ACC112 (cell line): ENCODE measurements around the gene USF2.

ENCODE experiments used
- H2AFZ ChIP-seq: fragments of 200-600 bp; sonication (generic); one replicate; pipeline ENCODE4 v1.6.0; 2017; ENCODE audit warnings: antibody characterized with exemption, low read length; ENCODE audit not compliant: unreplicated experiment
- H3K27ac ChIP-seq: fragments of 200-600 bp; sonication (generic); 2 replicates; pipeline ENCODE4 v1.5.1; 2014; ENCODE audit warnings: low read depth, mild to moderate bottlenecking, antibody characterized with exemption, low read length, moderate library complexity
- H3K27me3 ChIP-seq: fragments of 200-600 bp; sonication (generic); 2 replicates; pipeline ENCODE4 v1.6.1; 2014; ENCODE audit warnings: mild to moderate bottlenecking, antibody characterized with exemption, low read length, moderate library complexity, mixed read lengths; ENCODE audit not compliant: insufficient read depth
- H3K36me3 ChIP-seq: fragments of 200-600 bp; sonication (generic); 2 replicates; pipeline ENCODE4 v1.6.1; 2016; ENCODE audit warnings: mild to moderate bottlenecking, antibody characterized with exemption, low read length, moderate library complexity, mixed read lengths; ENCODE audit not compliant: insufficient read depth
- H3K4me1 ChIP-seq: fragments of 200-600 bp; sonication (generic); one replicate; pipeline ENCODE4 v1.6.1; 2016; ENCODE audit warnings: low read length, mixed read lengths; ENCODE audit not compliant: insufficient read depth, unreplicated experiment, control insufficient read depth
- H3K4me3 ChIP-seq: fragments of 200-600 bp; sonication (generic); 2 replicates; pipeline ENCODE4 v1.5.1; 2014; ENCODE audit warnings: mild to moderate bottlenecking, low read depth, low read length
- H3K79me2 ChIP-seq: fragments of 200-600 bp; sonication (generic); one replicate; pipeline ENCODE4 v1.6.0; 2016; ENCODE audit warnings: low read length; ENCODE audit not compliant: control insufficient read depth, unreplicated experiment, insufficient read depth

The USF2 gene

DNA sequence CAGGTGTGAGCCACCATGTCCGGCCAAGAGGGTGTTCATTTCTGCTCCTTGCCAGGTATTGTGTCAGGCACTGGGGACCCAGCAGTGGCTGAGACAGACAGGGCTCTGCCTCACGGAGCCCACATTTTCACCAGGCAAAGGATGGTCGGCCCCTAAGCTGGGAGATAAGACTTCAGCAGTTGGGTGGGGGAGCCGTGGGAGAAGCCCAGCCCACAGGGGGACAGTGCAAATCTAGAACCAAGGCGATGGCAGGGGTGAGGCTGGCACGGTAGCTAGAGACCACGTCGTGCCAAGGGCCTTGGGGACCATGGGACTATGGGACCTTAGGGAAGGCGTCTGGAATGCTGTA lies 11.7 kb upstream of the USF2 start:
- Histone ChIP-seq H3K27me3 (no peaks in the 10 kb centered on the region), H3K36me3 (no peaks in the 10 kb centered on the region), H3K4me3 (no peak overlapping the region), H3K4me1 (no peaks in the 10 kb centered on the region), H2AFZ (no peak overlapping the region), H3K79me2 (no peaks in the 10 kb centered on the region), H3K27ac (no peak overlapping the region)

DNA sequence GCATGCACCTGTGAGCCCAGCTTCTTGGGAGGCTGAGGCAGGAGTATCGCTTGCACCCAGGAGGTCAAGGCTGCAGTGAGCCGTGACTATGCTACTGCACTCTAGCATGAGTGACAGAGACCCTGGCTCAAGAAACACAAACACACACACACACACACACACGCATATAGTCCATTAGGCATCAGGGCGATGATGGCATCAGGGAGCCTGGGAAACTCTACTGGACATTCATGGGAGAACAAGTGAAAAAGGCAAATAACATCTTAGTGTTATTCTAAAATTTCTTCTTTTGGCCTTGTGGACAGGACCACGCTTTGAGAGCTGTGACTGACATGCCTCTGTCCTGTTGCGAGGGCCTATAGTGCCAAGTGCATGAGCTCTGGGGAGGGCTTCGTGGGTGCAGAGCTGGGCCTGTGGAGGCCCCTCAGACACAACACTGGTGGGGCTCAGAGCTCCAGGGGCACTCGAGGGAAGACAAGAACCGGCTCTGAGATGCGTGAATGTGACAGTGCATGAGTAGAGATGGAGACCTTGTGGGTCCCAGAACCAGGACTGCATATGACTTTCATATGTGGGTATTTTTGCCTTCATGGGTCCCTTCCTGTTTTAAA lies 8.0 kb upstream of the USF2 start:
- Histone ChIP-seq H3K36me3 (no peaks in the 10 kb centered on the region), H3K4me1 (no peaks in the 10 kb centered on the region), H3K27me3 (no peaks in the 10 kb centered on the region), H3K4me3 (no peak overlapping the region), H3K27ac (no peak overlapping the region), H3K79me2 (no peaks in the 10 kb centered on the region), H2AFZ (no peak overlapping the region)

DNA sequence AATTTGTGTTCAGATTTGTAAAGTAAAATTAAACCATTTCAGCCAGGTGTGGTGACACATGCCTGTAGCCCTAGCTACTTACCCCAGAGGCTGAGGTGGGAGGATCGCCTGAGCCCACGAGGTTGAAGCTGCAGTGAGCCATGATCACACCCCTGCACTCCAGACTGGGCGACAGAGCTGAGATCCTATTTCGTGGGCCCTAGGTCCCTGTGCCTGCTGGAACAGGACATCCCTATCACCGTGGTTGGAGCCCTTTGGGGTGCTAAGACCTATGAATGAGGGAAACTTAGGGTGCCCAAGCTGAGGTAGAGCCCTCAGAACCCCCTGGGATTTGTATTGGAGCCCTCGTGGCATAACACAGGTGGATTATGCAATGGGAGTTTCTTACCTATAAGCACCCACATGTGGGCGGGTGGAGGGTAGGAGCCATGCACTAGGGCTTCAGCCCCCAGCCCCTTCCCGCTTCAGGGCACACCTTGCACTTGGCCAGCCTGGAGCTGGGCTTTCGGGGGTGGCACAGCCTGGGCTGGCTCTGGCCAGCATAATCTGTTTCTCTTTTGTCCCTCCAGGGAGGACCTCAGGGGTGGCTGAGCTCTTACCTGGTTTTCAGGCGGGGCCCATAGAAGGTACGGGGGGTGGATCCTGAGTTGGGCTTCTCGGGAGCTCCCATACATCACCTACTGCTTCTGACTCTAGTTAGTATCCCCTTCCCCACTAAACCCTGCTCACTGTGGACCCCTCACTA lies 7.2 kb upstream of the USF2 start:
- H3K4me1 ChIP-seq = no peaks in the 10 kb centered on the region
- no peak overlapping the region for H3K4me3 ChIP-seq
- H2AFZ ChIP-seq = no peak overlapping the region
- H3K79me2 ChIP-seq = no peaks in the 10 kb centered on the region
- H3K27me3 ChIP-seq = no peaks in the 10 kb centered on the region
- H3K27ac ChIP-seq = no peak overlapping the region
- H3K36me3 ChIP-seq = no peaks in the 10 kb centered on the region

DNA sequence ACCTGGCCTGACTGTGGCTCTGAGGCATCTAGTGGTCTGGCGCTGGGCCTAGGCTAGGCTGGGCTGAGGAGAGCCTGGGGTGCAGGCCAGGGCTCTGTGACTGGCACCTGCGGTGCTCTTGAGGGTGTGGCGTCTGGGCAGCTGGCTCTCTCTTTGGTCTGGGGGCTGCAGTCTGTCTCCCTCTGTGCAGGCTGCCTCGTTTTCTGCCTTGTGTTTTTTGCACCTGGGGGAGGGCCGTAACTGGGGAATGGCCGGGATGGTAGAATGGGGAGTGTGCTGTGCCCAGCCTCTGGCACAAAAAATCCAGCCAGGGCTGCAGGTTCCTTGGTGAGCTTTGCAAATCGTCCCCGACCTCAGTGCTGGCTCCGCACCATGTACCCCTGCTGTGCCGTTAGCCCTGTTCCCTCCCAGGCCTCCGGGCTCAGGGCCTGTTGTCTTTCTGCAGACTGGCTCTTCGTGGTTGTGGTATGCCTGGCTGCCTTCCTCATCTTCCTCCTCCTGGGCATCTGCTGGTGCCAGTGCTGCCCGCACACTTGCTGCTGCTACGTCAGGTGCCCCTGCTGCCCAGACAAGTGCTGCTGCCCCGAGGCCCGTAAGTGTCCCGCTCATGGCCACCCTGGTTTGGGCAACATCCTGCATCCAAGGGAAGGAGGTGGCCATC lies 6.5 kb upstream of the USF2 start:
- no peak overlapping the region for H3K27ac ChIP-seq
- no peak overlapping the region for H2AFZ ChIP-seq
- H3K27me3 ChIP-seq = no peaks in the 10 kb centered on the region
- no peaks in the 10 kb centered on the region for H3K79me2 ChIP-seq
- H3K36me3 ChIP-seq = no peaks in the 10 kb centered on the region
- no peak overlapping the region for H3K4me3 ChIP-seq
- H3K4me1 ChIP-seq = no peaks in the 10 kb centered on the region

DNA sequence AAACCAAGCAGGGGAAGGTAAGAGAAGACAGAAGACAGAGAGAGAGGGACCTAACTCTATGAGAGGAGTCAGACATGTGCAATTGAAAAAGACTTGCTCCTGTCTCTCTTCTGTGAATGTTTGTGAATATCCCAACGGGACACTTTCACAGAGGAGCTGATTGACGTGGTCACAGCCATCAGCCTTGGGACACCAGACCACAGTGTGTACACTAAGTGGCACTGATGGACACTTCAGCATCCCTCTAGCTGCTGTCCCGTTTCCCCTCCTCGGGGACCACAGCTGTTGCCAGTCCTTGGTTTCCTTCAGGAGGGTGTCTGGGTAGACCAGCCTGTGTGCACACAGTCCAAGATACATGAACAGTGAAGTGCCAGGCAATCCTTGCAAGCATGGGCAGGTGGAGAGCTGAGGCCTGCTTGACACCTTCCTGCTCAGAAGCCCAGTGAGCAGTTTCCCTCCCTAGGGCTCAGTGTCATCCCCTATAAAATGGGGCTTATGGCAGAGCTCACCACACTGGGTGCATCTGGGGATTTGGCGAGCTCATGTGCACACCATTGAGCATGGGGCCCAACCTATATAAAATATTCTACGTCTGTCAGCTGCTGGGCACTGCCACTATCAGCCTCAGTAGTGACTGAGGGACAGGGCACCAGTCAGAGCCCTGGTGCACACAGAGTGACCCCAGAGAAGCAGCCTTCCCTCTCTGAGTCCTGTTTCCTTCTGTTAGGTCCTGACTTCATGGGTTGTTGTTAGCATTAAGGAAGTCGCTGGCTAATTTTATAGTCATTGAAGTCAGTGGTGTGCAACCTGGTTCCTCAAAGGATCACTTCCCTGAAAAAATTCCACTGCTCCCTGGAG lies 4.3 kb upstream of the USF2 start:
- Histone ChIP-seq H3K4me1 (no peaks in the 10 kb centered on the region), H3K79me2 (no peaks in the 10 kb centered on the region), H3K27ac (no peak overlapping the region), H3K27me3 (no peaks in the 10 kb centered on the region), H2AFZ (no peak overlapping the region), H3K36me3 (no peaks in the 10 kb centered on the region), H3K4me3 (no peak overlapping the region)

DNA sequence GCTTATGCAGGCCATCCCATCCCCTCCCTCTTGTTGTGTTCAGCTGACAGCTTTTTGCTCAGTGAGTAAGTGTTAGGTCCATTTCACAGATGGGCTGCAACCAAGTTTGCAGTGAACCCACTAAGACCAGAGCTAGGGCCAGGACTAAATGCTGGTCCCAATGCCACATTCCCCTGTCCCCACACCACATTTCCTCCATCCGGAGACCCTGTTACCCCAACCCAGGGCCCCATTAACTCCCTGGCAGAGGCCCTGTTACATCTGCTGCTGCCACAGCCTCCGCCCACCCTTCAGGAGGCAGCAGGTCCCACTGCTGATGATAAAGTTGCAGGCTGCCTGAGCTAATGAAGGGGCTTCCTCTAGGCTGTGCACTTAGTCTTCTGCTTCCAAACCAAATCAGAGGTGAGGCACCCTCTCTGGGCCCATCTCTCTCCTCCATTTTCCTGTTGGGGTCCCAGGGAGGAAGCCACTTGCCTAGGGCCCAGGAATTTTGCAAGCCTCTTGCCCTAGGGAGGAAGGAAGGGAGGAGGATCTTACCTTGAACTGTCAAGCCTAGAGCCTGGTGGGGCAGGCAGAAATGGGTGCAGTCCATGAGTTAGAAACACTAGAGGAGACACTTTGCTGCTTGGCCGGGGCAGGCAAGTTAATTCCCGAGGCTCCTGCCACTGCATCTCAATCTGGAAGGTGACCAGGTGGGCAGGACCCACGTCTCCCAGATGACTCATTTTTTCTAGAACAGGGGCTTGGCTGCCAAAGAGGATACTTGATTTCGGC lies 3.4 kb upstream of the USF2 start:
- H3K27ac ChIP-seq = no peak overlapping the region
- H3K4me3 ChIP-seq = no peak overlapping the region; the same call in 1 of the 2 replicates
- no peak overlapping the region for H2AFZ ChIP-seq
- peaks cover 2% of the 10 kb centered on the region for H3K79me2 ChIP-seq
- H3K36me3 ChIP-seq = no peaks in the 10 kb centered on the region
- no peaks in the 10 kb centered on the region for H3K4me1 ChIP-seq
- no peaks in the 10 kb centered on the region for H3K27me3 ChIP-seq

DNA sequence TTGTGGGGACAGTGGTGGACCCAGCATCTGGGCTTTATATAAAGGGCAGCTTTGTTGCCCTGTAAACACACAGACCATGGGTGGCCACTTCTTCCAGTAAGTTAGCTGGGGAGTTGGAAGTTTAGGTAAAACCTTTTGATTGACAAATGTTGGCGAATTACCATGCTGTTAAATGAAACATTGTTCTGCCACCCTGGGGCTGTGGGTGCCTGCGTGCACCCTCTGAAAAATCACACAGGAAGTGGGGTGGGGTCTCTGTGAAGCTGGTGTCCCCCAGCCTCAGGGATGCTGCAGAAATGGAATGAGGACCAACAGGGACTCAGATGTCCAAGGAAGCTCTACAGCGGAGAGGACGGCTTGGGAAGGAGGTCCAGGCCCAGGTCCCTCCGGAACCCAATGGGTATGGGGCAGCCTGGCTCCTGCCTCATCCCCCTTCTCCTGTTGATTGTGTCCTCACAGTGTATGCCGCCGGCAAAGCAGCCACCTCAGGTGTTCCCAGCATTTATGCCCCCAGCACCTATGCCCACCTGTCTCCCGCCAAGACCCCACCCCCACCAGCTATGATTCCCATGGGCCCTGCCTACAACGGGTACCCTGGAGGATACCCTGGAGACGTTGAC lies 2.8 kb upstream of the USF2 start:
- Histone ChIP-seq H3K36me3 (no peaks in the 10 kb centered on the region), H3K27me3 (no peaks in the 10 kb centered on the region), H3K27ac (no peak overlapping the region), H2AFZ (no peak overlapping the region), H3K4me1 (no peaks in the 10 kb centered on the region), H3K79me2 (peaks cover 2% of the 10 kb centered on the region), H3K4me3 (no peak overlapping the region; the same call in 1 of the 2 replicates)

DNA sequence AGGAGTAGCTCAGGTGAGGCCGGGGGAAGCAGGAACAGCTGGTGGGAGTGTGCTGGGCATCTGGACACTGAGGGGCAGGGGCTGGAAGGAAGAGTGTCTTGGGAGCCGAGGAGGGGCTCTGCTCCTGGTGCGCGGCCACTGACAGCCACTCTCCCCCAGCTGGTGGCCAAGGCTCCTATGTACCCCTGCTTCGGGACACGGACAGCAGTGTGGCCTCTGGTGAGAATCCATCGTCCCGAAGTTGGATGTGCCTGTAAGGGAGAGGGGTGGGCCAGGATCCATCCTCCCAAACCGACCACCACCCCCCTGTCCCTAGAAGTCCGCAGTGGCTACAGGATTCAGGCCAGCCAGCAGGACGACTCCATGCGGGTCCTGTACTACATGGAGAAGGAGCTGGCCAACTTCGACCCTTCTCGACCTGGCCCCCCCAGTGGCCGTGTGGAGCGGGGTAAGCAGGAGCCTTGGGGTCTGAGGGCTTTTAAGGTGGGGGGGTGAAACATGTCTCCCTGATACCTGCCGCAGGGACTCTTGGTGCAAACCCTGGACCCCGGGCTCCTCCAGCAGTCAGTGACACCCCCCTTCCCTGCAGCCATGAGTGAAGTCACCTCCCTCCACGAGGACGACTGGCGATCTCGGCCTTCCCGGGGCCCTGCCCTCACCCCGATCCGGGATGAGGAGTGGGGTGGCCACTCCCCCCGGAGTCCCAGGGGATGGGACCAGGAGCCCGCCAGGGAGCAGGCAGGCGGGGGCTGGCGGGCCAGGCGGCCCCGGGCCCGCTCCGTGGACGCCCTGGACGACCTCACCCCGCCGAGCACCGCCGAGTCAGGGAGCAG lies 2.0 kb upstream of the USF2 start:
- Histone ChIP-seq H3K79me2 (peaks cover 2% of the 10 kb centered on the region), H3K4me1 (no peaks in the 10 kb centered on the region), H3K27me3 (no peaks in the 10 kb centered on the region), H3K27ac (no peak overlapping the region), H3K36me3 (no peaks in the 10 kb centered on the region), H2AFZ (no peak overlapping the region), H3K4me3 (peak overlapping the region; percentile 81)

DNA sequence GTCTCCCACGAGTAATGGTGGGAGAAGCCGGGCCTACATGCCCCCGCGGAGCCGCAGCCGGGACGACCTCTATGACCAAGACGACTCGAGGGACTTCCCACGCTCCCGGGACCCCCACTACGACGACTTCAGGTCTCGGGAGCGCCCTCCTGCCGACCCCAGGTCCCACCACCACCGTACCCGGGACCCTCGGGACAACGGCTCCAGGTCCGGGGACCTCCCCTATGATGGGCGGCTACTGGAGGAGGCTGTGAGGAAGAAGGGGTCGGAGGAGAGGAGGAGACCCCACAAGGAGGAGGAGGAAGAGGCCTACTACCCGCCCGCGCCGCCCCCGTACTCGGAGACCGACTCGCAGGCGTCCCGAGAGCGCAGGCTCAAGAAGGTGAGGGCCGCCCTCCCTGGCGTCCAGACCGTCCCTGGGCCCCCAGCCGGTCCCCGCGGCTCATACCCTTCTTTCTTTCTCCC lies 1.4 kb upstream of the USF2 start:
- Histone ChIP-seq H3K36me3 (no peaks in the 10 kb centered on the region), H3K79me2 (peaks cover 2% of the 10 kb centered on the region), H2AFZ (peak overlapping the region; percentile 3), H3K4me3 (peak overlapping the region; percentile 81), H3K4me1 (no peaks in the 10 kb centered on the region), H3K27me3 (no peaks in the 10 kb centered on the region), H3K27ac (peak overlapping the region; percentile 58)
